HEK293T (cell line): Measurements from ENCODE around the gene DOCK1.

Source experiments
- BHLHE40 ChIP-seq: fragments of 450-650 bp; IDR thresholded peaks from 2 replicates; pipeline ENCODE4 v1.6.1; 2016; ENCODE audit warnings: mild to moderate bottlenecking, moderate library complexity, borderline replicate concordance
- FOXM1 ChIP-seq: fragments of 450-650 bp; IDR thresholded peaks from 2 replicates; pipeline ENCODE4 v1.6.1; 2017; ENCODE audit warnings: mild to moderate bottlenecking, borderline replicate concordance
- NFRKB ChIP-seq: fragments of 450-650 bp; IDR thresholded peaks from 2 replicates; pipeline ENCODE4 v1.6.1; 2016; ENCODE audit warnings: mild to moderate bottlenecking, moderate library complexity
- PKNOX1 ChIP-seq: fragments of 450-650 bp; IDR thresholded peaks from 2 replicates; pipeline ENCODE4 v1.6.1; 2016
- SP1 ChIP-seq: fragments of 450-650 bp; IDR thresholded peaks from 2 replicates; pipeline ENCODE4 v1.6.1; 2017

- TF ChIP-seq FOXM1 (no peak), NFRKB (no peak), PKNOX1 (no peak), BHLHE40 (no peak), SP1 (no peak)
Observed at GRCh38 chr10:127435246-127435645, 530.0 kb downstream of the DOCK1 start.
